ENCODE measurements around the gene NUDT8.
A peak's percentile ranks its signal among the peaks of the same experiment; 100 is the strongest.

Gene NUDT8

DNA sequence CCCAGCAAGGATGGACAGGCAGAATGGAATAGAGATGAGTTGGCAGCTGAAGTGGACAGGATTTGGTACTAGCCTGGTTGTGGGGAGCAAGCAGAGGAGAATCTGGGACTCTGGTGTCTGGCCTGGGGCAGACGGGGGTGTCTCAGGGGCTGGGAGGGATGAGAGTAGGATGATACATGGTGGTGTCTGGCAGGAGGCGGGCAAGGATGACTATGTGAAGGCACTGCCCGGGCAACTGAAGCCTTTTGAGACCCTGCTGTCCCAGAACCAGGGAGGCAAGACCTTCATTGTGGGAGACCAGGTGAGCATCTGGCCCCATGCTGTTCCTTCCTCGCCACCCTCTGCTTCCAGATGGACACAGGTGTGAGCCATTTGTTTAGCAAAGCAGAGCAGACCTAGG lies 43.8 kb downstream of the NUDT8 start:
- DNase-seq = no peak

DNA sequence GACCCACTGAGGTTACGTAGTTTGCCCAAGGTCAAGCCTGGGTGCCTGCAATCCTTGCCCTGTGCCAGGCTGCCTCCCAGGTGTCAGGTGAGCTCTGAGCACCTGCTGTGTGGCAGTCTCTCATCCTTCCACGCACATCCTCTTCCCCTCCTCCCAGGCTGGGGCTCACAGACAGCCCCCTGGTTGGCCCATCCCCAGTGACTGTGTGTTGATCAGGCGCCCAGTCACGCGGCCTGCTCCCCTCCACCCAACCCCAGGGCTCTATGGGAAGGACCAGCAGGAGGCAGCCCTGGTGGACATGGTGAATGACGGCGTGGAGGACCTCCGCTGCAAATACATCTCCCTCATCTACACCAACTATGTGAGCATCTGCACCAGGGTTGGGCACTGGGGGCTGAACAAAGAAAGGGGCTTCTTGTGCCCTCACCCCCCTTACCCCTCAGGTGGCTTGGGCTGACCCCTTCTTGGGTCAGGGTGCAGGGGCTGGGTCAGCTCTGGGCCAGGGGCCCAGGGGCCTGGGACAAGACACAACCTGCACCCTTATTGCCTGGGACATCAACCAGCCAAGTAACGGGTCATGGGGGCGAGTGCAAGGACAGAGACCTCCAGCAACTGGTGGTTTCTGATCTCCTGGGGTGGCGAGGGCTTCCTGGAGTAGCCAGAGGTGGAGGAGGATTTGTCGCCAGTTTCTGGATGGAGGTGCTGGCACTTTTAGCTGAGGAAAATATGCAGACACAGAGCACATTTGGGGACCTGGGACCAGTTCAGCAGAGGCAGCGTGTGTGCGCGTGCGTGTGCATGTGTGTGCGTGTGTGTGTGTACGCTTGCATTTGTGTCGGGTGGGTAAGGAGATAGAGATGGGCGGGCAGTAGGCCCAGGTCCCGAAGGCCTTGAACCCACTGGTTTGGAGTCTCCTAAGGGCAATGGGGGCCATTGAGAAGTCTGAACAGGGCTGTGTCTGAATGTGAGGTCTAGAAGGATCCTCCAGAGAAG lies 44.6 kb downstream of the NUDT8 start:
- no peak for DNase-seq

DNA sequence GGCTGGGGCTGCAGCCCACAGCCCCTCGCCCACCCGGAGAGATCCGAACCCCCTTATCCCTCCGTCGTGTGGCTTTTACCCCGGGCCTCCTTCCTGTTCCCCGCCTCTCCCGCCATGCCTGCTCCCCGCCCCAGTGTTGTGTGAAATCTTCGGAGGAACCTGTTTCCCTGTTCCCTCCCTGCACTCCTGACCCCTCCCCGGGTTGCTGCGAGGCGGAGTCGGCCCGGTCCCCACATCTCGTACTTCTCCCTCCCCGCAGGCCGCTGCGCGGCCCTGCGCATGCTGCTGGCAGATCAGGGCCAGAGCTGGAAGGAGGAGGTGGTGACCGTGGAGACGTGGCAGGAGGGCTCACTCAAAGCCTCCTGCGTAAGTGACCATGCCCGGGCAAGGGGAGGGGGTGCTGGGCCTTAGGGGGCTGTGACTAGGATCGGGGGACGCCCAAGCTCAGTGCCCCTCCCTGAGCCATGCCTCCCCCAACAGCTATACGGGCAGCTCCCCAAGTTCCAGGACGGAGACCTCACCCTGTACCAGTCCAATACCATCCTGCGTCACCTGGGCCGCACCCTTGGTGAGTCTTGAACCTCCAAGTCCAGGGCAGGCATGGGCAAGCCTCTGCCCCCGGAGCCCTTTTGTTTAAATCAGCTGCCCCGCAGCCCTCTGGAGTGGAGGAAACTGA lies 45.4 kb downstream of the NUDT8 start:
- DNase-seq = no peak

DNA sequence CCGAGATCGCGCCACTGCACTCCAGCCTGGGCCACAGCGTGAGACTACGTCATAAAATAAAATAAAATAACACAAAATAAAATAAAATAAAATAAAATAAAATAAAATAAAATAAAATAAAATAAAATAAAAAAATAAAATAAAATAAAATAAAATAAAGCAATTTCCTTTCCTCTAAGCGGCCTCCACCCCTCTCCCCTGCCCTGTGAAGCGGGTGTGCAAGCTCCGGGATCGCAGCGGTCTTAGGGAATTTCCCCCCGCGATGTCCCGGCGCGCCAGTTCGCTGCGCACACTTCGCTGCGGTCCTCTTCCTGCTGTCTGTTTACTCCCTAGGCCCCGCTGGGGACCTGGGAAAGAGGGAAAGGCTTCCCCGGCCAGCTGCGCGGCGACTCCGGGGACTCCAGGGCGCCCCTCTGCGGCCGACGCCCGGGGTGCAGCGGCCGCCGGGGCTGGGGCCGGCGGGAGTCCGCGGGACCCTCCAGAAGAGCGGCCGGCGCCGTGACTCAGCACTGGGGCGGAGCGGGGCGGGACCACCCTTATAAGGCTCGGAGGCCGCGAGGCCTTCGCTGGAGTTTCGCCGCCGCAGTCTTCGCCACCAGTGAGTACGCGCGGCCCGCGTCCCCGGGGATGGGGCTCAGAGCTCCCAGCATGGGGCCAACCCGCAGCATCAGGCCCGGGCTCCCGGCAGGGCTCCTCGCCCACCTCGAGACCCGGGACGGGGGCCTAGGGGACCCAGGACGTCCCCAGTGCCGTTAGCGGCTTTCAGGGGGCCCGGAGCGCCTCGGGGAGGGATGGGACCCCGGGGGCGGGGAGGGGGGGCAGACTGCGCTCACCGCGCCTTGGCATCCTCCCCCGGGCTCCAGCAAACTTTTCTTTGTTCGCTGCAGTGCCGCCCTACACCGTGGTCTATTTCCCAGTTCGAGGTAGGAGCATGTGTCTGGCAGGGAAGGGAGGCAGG lies 46.2 kb downstream of the NUDT8 start, which contains the start of gene GSTP1:
GSTP1 (plus strand) TSS at position 566 of the 958 bp plus-strand sequence; CDS start at position 598, 32 bp downstream.
- peak; percentile 78 for DNase-seq

DNA sequence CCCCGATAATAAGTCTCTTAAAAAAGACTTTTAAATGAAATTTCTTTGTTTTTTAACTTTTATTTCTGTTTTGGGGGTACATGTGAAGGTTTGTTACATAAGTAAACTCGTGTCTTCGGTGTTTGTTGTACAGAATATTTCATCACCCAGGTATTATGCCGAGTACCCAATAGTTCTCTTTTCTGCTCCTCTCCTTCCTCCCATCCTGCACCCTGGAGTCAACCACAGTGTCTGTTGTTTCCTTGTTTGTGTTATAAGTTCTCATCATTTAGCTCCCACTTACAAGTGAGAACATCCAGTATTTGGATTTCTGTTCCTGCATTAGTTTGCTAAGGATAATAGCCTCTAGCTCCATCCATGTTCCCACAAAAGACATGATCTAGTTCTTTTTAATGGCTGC lies 47.7 kb downstream of the NUDT8 start:
- no peak for DNase-seq

DNA sequence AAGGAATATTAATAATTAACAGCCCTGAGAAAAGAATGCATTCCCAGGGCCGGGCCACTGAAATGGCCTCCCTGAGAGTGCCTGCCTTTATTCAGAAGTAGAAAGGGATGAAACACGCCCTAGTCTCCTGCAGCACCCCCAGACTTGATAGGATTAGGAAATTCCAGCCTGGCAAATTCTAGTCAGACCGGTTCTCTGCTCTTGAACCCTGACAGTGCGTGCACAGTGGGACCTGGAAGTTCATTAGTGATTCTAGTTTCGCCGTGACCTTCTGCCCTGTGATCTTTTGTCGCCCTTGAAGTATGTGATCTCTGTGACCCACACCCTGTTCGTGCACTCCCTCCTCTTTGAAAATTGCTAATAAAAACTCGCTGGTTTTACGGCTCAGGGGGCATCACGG lies 48.3 kb downstream of the NUDT8 start:
- no peak for DNase-seq

DNA sequence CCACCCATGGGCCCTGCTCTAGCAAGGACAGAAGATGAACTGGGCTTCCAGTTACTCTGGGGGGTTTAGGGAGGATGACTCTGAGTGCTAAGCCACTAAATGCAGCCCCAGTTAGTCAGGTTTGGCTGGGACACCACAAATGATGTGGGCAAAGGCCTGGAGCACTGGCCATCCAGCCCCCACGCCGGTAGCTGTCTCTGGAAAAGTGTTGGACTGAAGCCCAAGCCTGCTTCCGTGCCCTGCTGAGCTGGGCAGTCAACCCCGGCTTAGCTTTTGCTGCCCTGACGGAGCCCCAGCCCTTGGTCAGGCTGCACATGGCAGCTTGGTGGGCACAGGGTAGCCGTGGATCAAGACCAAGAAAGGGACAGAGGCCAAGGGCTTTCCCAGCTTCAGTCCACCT lies 51.8 kb downstream of the NUDT8 start:
- no peak for DNase-seq

Measured in NCI-H446 treated with DMSO at 0.1 percent for 48 hours (cell line).